Suppressor macrophage treated with lipopolysaccharide for 1 hour (primary cell): ENCODE measurements around the gene DNAAF9.

Source experiments
- DNase-seq, 3 donors: peaks; one replicate each; pipeline ENCODE4 v3.0.0-alpha.2; 2020 to 2022

The DNAAF9 gene

DNA sequence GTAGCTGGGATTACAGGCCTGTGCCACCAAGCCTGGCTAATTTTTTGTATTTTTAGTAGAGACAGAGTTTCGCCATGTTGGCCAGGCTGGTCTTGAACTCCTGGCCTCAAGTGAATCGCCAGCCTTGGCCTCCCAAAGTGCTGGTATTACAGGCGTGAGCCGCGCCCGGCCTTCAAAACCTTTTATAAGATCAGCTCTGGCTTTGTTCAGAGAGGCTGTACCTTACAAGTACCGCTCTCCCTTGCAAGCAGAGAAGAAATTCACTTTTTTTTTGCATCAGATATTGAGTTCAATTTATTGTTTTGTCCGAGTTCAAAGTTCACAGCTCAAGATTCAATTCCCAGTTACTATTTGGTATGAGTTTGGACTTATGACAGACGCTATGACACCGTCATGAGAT lies 1.9 kb upstream of the DNAAF9 start:
- no peak for DNase-seq

DNA sequence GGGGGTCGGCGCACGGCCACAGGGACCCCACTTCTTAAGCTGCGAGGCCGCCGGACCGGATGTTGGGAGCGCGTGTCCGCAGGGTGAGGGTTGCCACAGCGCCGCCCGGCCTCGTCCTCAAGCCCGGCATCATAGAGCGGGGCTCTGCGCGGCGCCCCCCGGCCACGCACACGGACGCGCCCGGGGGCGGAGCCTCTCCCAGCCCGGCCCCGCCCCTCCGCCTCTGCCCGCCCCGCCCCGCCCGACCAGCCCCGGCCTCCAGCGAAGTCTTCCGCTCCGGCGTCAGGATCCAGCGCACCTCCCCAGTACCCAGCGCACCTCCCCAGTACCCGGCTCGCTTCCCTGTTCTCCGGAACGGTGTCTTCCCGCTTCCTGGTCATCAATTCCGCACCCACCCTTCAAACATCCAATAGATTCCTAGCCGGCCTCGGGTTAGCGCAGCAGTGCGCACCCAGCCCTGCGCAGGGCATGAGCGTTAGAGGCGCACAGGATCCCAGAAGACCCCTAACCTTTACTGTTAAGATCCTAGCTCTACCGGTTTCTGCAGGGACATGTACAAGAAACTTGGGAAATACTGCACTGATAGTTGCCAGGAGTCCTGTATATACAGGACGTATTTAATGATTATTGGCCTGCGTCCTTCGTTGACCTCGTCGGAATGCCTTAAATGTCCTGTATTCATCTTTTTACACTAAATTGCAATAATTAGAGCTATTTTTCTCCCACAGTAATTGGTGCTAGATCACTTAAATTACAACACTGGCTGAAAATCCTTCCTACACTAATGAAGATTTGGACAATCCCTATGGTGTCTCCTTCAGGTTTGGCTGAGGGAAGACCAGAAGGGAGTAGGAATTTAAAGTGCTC lies 535 bp upstream of the DNAAF9 start:
- DNase-seq: peak; percentile 78 to 94 (median 89)

DNA sequence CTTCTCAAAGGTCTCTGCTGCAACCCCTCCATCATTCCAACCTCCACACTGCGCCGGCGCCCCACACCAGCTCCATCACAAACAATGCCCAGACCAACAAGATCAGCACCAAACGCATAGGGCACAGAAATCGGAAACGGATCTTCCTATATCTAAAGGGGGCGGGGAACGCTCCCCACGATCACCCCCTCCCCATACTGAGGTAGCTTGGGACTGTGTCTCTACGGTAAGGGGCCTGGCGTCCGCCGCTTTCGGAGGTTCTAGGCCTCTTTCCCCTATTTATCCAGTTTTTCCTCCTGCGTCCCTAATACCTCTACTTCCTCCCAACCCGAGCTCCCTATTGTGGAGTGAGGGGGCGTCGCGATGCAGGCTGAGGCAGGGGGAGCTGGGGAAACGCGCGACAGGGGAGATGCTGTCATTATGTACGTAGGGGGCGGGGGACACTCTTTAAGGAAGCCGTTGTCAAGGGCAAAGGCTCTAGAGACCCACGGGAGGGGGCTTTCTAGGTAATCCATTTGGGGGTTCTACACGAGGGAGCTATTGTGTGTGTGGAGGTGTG lies 909 bp downstream of the DNAAF9 start:
- DNase-seq: peak; percentile 59 to 71 (median 61)

DNA sequence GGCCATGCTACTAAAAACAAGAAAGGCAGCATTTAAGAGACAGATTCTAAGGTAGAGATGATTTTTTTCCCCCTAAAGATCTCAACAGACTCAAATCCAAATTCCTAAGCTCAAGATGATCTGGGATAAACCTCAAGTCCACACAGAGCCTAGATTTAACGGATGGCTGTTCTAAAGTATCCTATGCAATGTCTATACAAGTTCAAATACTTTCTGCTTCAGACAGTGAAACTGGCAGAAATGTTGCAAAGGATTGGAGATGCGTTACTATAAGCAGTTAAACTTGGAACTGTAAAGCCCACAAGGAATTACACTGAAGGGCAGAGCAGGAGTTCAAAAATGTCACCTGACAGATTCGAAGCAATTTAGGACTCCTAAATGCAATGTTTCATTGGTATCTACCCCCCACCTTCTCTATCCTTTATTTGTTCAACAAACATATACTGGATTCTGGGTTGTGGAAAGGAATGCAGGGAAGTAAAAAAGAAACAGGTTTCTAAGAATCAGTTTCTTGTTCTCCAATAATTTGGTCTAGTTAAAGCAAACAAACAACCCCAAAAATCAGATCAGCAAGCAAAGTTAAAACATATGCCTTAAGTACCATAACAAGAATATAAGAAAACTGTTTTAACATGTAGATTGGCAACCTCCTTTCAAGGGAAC lies 1.6 kb downstream of the DNAAF9 start:
- no peak for DNase-seq

DNA sequence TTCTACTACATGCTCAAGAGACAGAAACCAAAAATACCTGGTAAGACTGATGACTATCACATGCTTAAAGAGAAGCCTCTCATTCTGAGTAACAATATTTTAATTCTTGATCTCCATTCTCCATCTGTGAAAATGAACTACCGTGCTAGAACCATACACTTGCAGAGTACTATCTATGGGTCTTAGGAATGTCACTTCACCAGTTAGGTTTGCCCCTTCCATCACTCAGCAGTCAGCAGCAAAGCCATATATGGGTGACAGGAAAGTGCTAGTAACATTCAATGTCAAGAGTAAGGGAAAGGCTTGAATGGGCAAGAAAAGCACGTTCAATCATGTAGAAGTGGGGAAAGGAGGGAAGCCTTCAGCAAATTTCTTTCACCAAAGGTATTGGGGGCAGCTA lies 2.3 kb downstream of the DNAAF9 start:
- DNase-seq: no peak

DNA sequence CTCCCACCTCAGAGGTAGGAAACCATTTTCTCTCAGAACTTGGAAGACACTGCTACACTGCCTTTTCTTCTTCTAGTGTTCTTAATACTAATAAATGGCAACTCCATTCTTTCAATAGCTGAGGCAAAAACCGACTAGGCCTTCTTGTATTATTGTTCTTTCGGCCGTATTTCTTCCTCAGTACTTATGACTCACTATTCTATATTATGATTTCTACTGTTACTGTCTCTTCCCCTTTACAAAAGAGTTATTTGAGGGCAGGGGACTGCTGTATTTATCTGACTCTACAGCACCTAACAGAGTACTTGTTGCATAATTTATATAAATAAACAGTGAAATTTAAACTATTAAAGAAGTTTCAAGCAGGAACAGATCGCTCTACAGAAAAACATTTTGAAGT lies 3.1 kb downstream of the DNAAF9 start:
- DNase-seq: peak; percentile 15 to 56 (median 55)

DNA sequence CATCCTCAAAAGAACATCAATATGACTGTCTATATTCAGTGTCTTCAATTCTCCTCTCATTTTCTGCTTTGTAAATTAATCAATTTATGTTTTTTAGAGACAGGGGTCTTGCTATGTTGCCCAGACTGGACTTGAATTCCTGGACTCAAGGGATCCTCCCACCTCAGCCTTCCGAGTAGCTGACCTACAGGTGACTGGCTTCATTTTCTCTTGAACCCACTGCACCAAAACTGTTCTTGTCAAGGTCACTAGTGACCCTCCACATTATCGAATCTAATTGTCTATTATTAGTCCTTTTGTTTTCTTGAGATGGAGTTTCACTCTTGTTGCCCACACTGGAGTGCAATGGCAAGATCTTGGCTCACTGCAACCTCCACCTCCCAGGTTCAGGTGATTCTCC lies 3.7 kb downstream of the DNAAF9 start:
- no peak for DNase-seq

DNA sequence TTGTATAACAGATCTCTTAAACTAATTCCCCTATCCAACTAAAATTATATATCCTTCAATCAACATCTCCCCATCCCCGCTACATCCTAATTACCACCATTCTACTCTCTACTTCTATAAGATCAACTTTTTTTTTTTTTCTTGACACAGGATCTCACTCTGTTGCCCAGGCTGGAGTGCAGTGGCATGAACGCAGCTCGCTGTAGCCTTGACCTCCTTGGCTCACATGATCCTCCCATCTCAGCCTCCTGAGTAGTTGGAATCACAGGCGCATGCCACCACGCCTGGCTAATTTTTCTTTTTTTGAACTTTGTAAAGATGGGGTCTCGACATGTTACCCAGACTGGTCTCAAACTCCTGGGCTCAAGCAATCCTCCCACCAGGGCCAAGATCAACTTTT lies 5.0 kb downstream of the DNAAF9 start:
- DNase-seq: no peak

DNA sequence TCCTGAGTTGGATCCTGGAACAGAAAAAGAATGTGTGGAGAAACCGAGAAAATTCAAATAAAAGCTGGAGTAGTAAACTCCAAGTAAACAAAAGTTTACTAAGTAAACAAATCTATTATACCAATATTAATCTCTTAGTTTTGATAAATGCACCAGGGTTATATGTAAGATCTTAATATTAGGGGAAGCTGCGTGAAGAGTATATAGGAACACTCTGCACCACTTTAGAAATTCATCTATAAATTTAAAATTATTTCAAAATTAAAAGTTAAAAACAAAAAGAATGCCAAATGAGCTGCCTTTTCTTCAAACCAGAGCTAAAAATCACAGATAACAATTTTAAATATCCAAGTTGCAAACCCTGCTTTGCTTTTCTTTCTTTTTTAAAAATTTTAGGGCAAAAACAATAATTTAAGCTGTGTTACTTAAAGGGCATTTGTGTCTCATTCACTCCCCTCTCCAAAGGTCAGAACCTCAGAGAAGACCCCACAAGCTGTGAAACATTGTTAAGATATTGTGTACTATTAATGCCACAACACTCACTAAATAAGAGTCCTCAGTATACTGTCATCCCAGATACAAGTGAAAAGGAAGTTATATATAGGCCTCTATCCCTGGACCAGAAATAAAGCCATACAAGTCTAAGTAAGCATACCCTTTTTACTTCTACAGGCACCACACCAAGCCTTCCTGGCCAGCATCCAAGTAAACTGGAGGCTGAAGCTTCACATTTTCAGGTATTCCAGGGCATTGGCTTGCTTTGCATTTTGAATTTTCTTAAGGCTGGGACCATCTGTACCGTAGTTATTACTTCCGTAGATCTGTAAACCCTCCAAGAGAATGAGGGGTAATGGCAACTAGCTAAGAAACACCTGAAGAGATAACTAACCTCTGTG lies 7.0 kb downstream of the DNAAF9 start:
- DNase-seq: no peak

DNA sequence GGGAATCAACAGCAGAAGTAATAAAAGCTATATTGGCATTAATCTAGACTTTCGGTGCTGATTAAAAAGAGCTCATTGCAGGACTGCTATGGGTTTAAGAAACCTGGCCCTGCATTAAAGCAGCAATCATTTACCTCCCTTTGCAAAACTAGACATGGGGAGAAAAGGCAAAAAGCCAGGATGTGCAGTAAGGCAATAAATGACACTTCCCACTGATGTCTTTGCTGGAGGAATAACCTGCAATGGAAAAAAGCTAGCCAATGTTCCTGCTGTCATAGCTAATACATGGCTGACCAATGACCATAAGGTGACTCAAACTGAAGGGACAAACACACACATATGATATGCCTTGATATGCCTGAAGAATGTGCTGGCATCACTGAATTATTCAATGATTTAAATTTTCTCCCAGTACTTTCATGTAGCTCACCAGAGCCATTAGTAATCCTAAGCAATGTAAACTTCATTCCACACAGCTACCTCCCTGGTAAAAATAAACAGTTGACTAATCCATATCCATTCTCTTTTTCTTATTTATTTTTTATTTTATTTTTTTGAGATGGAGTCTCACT lies 8.7 kb downstream of the DNAAF9 start:
- no peak for DNase-seq

DNA sequence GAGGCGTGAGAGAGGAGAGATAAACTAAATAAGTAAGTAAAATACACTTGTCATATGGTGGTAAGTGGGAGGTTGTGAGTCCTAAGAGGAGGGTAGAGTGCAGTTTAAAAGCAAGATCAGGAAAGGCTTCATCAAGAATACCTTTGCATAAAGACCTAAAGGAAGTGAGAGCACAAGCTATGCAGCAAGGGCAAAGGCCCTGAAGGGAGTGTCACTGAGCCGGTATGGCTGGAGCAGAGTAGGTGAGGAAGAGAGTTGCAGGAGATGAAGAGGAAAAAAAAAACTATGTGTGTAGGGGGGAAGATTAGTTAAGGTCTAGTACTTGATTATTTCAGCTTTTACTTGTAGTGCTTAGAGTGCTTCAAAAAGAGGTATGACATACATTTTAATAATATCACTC lies 11.0 kb downstream of the DNAAF9 start:
- DNase-seq: no peak

DNA sequence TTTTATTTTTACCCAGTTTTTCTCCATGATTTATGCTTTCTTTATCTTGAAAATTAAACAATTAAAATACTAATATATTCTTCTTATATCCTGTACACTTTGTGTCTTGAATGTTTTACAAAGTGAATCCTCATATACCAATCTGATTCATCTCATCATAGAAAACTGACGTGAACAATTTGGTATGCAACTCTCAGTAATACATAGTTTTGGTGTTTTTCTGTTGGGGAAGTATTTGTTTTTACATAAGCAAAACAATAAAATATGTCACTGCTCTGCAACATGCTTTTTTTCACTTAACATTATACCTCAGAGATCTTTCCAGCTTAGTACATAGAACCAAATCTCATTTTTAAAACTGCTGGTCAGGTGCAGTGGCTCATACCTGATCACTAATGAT lies 14.7 kb downstream of the DNAAF9 start:
- DNase-seq: no peak

DNA sequence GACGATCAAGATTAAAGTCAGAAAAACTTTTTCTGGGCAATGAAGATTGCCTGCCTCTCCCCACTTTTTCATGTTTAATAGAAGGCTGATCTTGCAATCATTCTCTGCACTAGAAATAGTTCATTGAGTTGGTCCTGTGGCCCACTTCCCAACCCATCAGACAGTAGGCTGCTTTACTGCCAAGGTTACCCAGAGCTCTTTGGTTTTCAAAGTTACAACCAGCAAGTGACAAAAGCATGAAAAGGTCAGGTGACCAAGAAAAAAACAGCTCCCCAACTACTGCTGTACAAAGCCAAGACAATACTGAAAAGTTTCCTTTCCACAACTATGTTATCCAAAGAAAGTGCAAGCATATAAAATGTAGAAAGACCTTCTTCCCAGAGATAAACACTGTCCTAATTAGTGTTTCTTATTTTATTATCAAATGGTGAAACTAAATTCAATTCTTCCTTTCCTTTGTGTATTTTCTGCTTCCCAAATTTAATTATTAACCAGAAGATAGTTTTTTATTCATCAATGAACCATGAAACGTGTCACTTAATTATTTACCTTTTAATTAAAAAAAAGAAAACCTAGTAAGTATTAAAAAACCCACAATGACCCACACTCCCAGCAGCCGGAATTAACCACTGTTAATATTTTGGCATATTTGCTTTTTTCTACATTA lies 16.6 kb downstream of the DNAAF9 start:
- DNase-seq: no peak

DNA sequence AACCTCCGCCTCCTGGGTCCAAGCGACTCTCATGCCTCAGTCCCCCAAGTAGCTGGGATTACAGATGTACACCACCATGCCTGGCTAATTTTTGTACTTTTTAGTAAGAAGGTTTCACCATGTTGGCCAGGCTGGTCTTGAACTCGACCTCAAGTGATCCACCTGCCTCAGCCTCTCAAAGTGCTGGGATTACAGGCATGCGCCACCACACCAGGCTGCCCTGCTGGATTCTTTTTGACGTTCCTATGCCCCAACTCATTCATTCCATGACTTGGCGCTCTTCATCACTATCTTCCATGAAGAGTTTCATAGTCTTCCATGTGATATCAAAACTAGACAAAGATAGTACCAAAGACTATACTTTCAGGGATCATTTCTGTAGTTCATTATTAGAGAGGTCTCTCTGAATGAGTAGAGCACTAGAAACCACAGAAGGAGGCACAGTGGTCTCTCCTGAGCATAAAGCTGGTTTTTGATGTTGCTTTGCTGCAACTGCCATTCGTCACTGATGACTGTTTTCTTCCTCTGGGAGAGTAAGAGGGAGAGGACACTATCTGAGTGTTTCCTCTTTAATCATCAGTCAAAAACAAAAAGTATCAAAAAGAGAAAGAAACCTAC lies 23.5 kb downstream of the DNAAF9 start:
- DNase-seq: peak in 2 of 3 donors; percentile 22 to 40

DNA sequence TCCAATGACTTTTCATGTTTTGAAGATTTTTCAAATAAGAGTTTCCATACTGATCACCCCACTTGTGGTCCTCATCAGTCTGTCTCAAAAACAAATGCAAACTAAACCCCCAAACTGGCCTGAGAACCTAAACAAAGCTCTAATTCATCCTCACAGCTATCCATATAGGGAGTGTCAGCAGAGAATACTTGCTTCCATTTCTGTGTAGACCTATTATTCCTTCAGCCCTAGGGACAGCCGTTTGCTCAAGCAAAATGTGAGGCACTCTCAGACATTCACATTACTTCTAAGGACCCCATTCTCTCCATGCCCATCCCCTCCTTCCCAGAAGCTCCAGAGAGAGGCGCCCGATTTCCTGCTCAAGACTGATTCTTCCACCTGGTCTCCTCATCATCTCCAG lies 24.6 kb downstream of the DNAAF9 start:
- no peak for DNase-seq

DNA sequence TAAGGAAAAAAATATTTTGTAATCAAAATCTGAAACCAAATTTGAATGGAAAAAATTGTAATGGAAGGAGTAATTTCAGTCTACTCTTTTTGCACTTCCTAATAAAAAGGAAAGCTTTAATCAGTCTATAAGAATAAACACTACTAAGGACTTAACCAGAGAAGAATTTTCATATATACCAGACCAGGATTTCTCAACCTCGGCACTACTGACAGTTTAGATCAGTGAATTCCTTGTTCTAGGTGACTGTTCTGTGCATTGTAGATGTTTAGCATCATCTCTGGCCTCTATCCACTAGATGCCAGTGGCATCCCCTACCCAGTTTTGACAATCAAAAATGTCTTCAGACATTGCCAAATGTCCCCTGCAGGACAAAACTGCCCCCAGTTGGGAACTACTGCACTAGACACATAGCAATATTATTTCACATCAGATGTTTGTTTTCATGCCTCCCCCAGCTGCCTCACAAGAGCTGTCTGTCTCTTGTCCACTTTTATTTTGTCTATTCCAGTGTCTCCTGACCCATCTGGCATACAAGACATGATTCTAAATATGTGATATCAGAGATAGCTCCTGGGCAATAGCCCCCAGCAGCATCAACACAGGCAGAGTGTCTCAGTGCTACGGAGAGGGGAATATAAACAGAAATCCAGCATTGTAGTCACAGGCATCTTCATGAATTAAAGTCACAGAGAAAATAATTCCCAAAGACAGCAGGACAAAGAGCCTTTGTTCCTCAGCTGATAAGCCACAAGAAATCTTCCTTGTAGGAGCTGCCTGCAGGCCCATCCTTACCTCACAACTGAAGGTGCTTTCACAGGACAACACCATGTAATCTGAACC lies 27.0 kb downstream of the DNAAF9 start:
- DNase-seq: no peak

DNA sequence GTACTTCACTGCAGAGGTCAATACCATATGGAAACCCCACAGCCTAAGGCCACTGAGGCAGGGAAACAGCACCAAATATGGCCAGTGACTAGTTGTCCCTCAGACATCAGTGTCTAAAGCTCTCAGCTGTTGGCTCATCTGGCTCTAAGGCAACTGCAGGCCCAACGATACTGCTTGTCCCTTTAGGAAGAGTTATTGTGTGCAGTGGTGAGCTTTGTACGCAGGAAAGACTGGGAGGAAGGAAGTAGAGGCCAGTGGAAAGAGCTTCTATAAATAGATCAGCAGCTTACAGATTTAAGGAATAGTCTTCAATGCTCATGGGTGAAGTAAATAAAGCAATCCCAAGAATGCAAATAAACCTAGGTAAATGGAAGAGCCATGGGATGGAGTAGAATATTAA lies 29.3 kb downstream of the DNAAF9 start:
- DNase-seq: no peak

DNA sequence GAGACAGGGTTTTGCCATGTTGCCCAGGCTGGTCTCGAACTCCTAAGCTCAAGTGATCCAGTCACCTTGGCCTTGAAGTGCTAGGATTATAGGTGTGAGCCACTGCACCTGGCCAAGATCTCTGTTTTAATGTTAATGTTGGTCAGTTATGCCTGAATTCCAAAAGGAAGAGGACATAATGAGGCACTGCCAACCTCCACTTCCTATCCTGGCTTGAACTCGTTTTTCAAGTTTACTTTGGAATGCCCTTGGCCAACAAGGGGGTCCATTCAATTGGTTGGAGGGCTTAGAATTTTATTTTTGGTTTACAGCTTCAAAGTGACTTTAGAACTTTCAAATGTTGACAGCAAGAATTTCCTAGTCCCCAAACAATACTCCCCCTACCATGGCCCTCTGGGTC lies 29.8 kb downstream of the DNAAF9 start:
- no peak for DNase-seq

DNA sequence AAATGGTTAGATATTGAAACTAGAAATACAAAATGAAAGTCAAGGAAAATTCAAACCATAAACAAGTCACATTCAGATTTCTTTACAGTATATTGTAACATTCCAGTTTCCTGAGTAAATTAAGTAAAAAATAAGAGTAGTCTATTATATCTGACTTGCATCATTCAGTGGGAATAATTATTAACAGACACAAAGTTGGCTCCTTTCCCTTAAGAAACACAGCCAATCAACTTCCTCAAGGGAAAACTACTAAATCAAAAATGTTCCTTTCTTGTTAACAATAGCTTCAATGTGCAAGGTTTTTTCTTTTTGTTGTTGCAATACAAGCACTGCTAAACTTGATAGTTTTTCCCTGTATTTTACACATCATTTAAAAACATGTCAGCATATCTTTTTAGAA lies 33.2 kb downstream of the DNAAF9 start:
- DNase-seq: no peak

DNA sequence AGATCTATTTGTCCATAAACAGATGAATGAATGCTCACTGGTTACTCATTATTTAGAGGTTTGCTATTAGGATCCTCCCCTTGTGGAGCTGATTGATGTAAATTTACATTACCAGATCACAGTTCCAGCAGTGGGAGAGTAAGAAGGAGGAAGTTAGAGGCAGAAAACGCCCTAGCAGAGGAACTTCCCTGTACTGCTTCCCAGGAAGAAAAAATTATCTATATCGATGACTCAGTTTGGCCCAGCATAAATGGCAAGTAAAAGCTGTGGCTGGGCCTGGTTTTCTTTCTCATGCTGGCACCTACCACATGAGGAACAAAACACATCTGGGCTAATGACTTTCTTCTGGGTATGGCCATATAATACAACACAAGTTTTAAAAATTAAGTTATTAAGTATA lies 35.7 kb downstream of the DNAAF9 start:
- DNase-seq: peak; percentile 79 to 92 (median 90)

DNA sequence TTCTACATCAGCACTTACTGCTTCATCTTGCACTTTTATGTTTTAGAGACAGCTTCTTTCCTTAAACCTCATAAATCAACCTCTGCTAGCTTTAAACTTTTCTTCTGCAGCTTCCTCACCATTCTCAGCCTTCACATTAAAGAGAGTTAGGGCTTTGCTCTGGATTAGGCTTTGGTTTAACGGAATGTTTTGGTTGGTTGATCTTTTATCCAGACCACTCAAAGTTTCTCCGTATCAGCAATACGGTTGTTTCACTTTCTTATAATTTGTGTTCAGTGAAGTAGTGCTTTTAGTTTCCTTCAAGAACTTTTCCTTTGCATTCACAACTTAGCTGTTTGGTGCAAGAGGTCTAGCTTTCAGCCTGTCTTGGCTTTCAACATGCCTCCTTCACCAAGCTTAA lies 40.4 kb downstream of the DNAAF9 start:
- no peak for DNase-seq
